Thoracic aorta (tissue), 2 donors: ENCODE data around the gene WNT7B. TPM values are rescaled to one million over a fixed set of nuclear protein-coding genes. Genes with fewer than 3 reads are reported as not detected.

Experiments used
- ATAC-seq: fragments of 150-250 bp; one replicate; pipeline ENCODE4 v1.8.0; 2017; ENCODE audit warnings: low read depth; ENCODE audit not compliant: insufficient number of reproducible peaks, low FRiP score
- DNase-seq: peaks from one replicate; pipeline ENCODE4 v3.0.0-alpha.2; 2020; ENCODE audit warnings: low spot score
- H3K27ac ChIP-seq, 2 donors: fragments of 200-600 bp; sonication (generic); 1 replicate in 1 of 2; 2 replicates in 1 of 2; pipeline ENCODE4 v1.5.1; 2016; ENCODE audit warnings: mild to moderate bottlenecking in 2 of 2, moderate library complexity in 2 of 2
- H3K27me3 ChIP-seq: fragments of 200-600 bp; sonication (generic); replicated peaks from 2 replicates; pipeline ENCODE4 v1.6.0; 2016; ENCODE audit warnings: mild to moderate bottlenecking; ENCODE audit not compliant: insufficient read depth
- H3K36me3 ChIP-seq: fragments of 200-600 bp; sonication (generic); one replicate; pipeline ENCODE4 v1.5.1; 2016
- H3K4me1 ChIP-seq, 2 donors: fragments of 200-600 bp; sonication (generic); 1 replicate in 1 of 2; 2 replicates in 1 of 2; pipeline versions ENCODE4 v1.5.1 to v1.6.0; 2016; ENCODE audit warnings: low read depth in 2 of 2, mild to moderate bottlenecking in 1 of 2; ENCODE audit not compliant: control insufficient read depth in 1 of 2
- H3K4me3 ChIP-seq: fragments of 200-600 bp; sonication (generic); 2 replicates; pipeline ENCODE4 v1.5.1; 2016; ENCODE audit warnings: mild to moderate bottlenecking
- H3K9me3 ChIP-seq: fragments of 200-600 bp; sonication (generic); 2 replicates; pipeline ENCODE4 v1.5.1; 2016
- CTCF ChIP-seq: fragments of 200-600 bp; sonication (generic); IDR thresholded peaks from one replicate; pipeline ENCODE4 v1.5.1; 2019; ENCODE audit warnings: antibody characterized with exemption
- total RNA-seq, 2 donors: library from RNA; depleted of rRNA; stranded (reverse); fragments of >200 nt; gene quantifications; one replicate each; pipeline versions ENCODE4 v1.1.0 to v1.2.3, GENCODE V29; 2016

WNT7B gene
- total RNA-seq, 2 donors from 2014 or later = not detected

- no peaks in the 10 kb centered on the region for H3K27me3 ChIP-seq
- ATAC-seq (no peak), DNase-seq (no peak)
- no peaks in the 10 kb centered on the region for H3K4me1 ChIP-seq
- no peak overlapping the region for H3K27ac ChIP-seq
- H3K4me3 ChIP-seq = no peak overlapping the region
- no peak for TF ChIP-seq CTCF
- no peaks in the 10 kb centered on the region for H3K36me3 ChIP-seq
- no peaks in the 10 kb centered on the region for H3K9me3 ChIP-seq
Observed at GRCh38 chr22:45919504-45920286, 57.3 kb downstream of the WNT7B start.

- ATAC-seq = no peak
- Histone ChIP-seq H3K27ac (no peak overlapping the region), H3K27me3 (no peaks in the 10 kb centered on the region), H3K4me1 (no peaks in the 10 kb centered on the region), H3K4me3 (no peak overlapping the region), H3K36me3 (no peaks in the 10 kb centered on the region), H3K9me3 (no peaks in the 10 kb centered on the region)
- no peak for DNase-seq
- no peak for TF ChIP-seq CTCF
Observed at GRCh38 chr22:45918459-45919370, 58.2 kb downstream of the WNT7B start.

GRCh38 chr22:45917700-45918458 lies 59.1 kb downstream of the WNT7B start:
- no peaks in the 10 kb centered on the region for H3K27me3 ChIP-seq
- H3K36me3 ChIP-seq = no peaks in the 10 kb centered on the region
- H3K27ac ChIP-seq = no peak overlapping the region
- DNase-seq (no peak), ATAC-seq (no peak)
- H3K4me1 ChIP-seq = no peaks in the 10 kb centered on the region
- H3K9me3 ChIP-seq = no peaks in the 10 kb centered on the region
- H3K4me3 ChIP-seq = no peak overlapping the region
- no peak for TF ChIP-seq CTCF

- Histone ChIP-seq H3K4me3 (no peak overlapping the region), H3K36me3 (no peaks in the 10 kb centered on the region), H3K27me3 (no peaks in the 10 kb centered on the region), H3K9me3 (no peaks in the 10 kb centered on the region), H3K4me1 (no peaks in the 10 kb centered on the region), H3K27ac (no peak overlapping the region)
- DNase-seq (no peak), ATAC-seq (no peak)
- no peak for TF ChIP-seq CTCF
Observed at GRCh38 chr22:45917146-45917545, 59.8 kb downstream of the WNT7B start.
